HG03060 (cell line): Measurements from ENCODE around the gene TTK.
A peak's percentile ranks its signal among the peaks of the same experiment; 100 is the strongest.
"Not testable (repeated sequence)": the region's sequence is repeated elsewhere in the genome, so short reads cannot be mapped to it uniquely, and the experiment has no call there.

Experiments used
- ATAC-seq: cut with Tn5 transposase; IDR thresholded peaks from one replicate; pipeline ENCODE4 v1.9.1; 2021; ENCODE audit warnings: low read depth, moderate number of reproducible peaks; ENCODE audit not compliant: unreplicated experiment

Gene TTK

GRCh38 chr6:80020381-80021120 lies 16.1 kb downstream of the TTK start:
- no peak for ATAC-seq

- ATAC-seq = no peak
Measured at GRCh38 chr6:80021131-80021530, 16.7 kb downstream of the TTK start.

- no peak for ATAC-seq
Measured at GRCh38 chr6:80021591-80021990, 17.1 kb downstream of the TTK start.

GRCh38 chr6:80022803-80023202 lies 18.4 kb downstream of the TTK start:
- no peak for ATAC-seq

GRCh38 chr6:80028589-80028988 lies 24.1 kb downstream of the TTK start:
- ATAC-seq = no peak

GRCh38 chr6:80029470-80029869 lies 25.0 kb downstream of the TTK start:
- ATAC-seq = peak; percentile 58

- not testable (repeated sequence) for ATAC-seq
Measured at GRCh38 chr6:80048220-80048619, 43.8 kb downstream of the TTK start.

- ATAC-seq = no peak
Measured at GRCh38 chr6:80060774-80061173, 56.3 kb downstream of the TTK start.

- ATAC-seq = not testable (repeated sequence)
Measured at GRCh38 chr6:80068146-80068545, 63.7 kb downstream of the TTK start.

- ATAC-seq = not testable (repeated sequence)
Measured at GRCh38 chr6:80070431-80070830, 66.0 kb downstream of the TTK start.

GRCh38 chr6:80077067-80077466 lies 72.6 kb downstream of the TTK start:
- no peak for ATAC-seq

GRCh38 chr6:80088637-80089036 lies 84.2 kb downstream of the TTK start:
- no peak for ATAC-seq

GRCh38 chr6:80091506-80091905 lies 87.1 kb downstream of the TTK start:
- ATAC-seq = no peak
